GM12892 (cell line): Measurements from ENCODE around the gene OR7A5.

ENCODE experiments used
- POLR2A ChIP-seq: IDR thresholded peaks from 2 replicates; pipeline ENCODE4 v1.6.1; 2011; ENCODE audit warnings: low read depth, low read length, control low read depth
- TAF1 ChIP-seq: IDR thresholded peaks from 2 replicates; pipeline ENCODE4 v1.6.1; 2011; ENCODE audit warnings: low read depth, mild to moderate bottlenecking, control low read depth, low read length, borderline replicate concordance

DNA sequence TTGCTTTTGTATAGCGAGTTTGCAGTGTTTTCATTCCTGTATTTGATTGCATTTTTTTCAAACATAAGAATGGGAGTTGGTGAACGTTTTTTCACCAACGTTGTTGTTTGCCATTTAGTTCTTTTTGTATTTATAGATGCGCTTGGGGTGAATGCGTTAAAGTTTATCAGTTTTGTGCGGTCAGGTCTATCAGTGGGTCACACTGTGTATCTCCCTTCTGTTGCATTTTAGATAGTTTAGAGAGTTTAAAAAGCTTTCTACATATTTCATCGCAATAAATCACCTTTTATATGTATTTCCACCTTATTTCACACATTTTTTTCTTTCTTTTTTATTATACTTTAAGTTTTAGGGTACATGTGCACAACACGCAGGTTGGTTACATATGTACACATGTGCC, 16.4 kb downstream of the OR7A5 start:
- no peak for TF ChIP-seq POLR2A
- TF ChIP-seq TAF1, result no peak
